SK-N-SH (cell line): ENCODE results near the gene SLX4IP. TPM values are rescaled to one million over a fixed set of nuclear protein-coding genes. Genes with fewer than 3 reads are reported as not detected.
A peak's percentile ranks its signal among the peaks of the same experiment; 100 is the strongest.

Experiments
- CTCF ChIA-PET: fragments of 300-600, 350-600 bp; formaldehyde crosslinking; extraction: SDS; loops from one replicate; lab custom pipeline; 2021; lab: Yijun Ruan, JAX
- POLR2A ChIA-PET: fragments of 350-600 bp; sonication (Branson Sonifier 250); formaldehyde crosslinking; extraction: SDS; loops from one replicate; lab custom pipeline; 2020; ENCODE audit warnings: antibody characterized with exemption, inconsistent platforms; lab: Yijun Ruan, JAX
- DNase-seq: peaks from one replicate; pipeline ENCODE4 v3.0.0; 2012
- H2AFZ ChIP-seq: fragments of 200-600 bp; sonication (generic); 2 replicates; pipeline ENCODE4 v1.8.1; 2016; ENCODE audit warnings: antibody characterized with exemption, mild to moderate bottlenecking, low read depth
- H3F3A ChIP-seq: fragments of 200-600 bp; sonication (generic); replicated peaks from 2 replicates; pipeline ENCODE3; 2016; ENCODE audit warnings: antibody characterized with exemption, mild to moderate bottlenecking; ENCODE audit not compliant: insufficient read depth
- H3K27ac ChIP-seq, 2 experiments: fragments of 200-500 bp in 1 of 2; fragments of 200-600 bp in 1 of 2; sonication (Bioruptor generic) in 1 of 2; sonication (generic), shearing (Covaris generic) in 1 of 2; 2 replicates each; pipeline versions ENCODE4 v1.5.1 to v1.6.1; 2014 to 2016; ENCODE audit warnings: low read depth in 2 of 2, inconsistent platforms in 1 of 2, low read length in 1 of 2, mild to moderate bottlenecking in 1 of 2, mixed read lengths in 1 of 2
- H3K27me3 ChIP-seq: fragments of 200-600 bp; sonication (generic), shearing (Covaris generic); 2 replicates; pipeline ENCODE4 v1.6.1; 2016; ENCODE audit warnings: mixed run types; ENCODE audit not compliant: insufficient read depth
- H3K36me3 ChIP-seq, 2 experiments: fragments of 200-500 bp in 1 of 2; fragments of 200-600 bp in 1 of 2; sonication (Bioruptor generic) in 1 of 2; sonication (generic) in 1 of 2; replicated peaks in 1 of 2; 2 replicates each; pipeline versions ENCODE3 to v1.5.1; 2014 to 2016; ENCODE audit warnings: low read length in 1 of 2, mild to moderate bottlenecking in 1 of 2; ENCODE audit not compliant: insufficient read depth in 2 of 2, control insufficient read depth in 1 of 2
- H3K4me1 ChIP-seq, 2 experiments: fragments of 200-500 bp in 1 of 2; fragments of 200-600 bp in 1 of 2; sonication (Bioruptor generic) in 1 of 2; sonication (generic), shearing (Covaris generic) in 1 of 2; 2 replicates each; pipeline versions ENCODE4 v1.5.1 to v1.6.1; 2014 to 2016; ENCODE audit warnings: low read depth in 1 of 2, low read length in 1 of 2, mixed run types in 1 of 2; ENCODE audit not compliant: insufficient read depth in 2 of 2, control insufficient read depth in 1 of 2
- H3K4me2 ChIP-seq: fragments of 200-600 bp; sonication (generic), shearing (Covaris generic); 2 replicates; pipeline ENCODE4 v1.6.1; 2017; ENCODE audit warnings: mixed run types
- H3K4me3 ChIP-seq, 2 experiments: fragments of 200-500 bp in 1 of 2; fragments of 200-600 bp in 1 of 2; sonication (Bioruptor generic) in 1 of 2; sonication (generic), shearing (Covaris generic) in 1 of 2; 2 replicates each; pipeline versions ENCODE4 v1.5.1 to v1.8.1; 2014 to 2016; ENCODE audit warnings: low read depth in 2 of 2, inconsistent platforms in 1 of 2, low read length in 1 of 2, mild to moderate bottlenecking in 1 of 2, mixed read lengths in 1 of 2, moderate library complexity in 1 of 2
- H3K79me2 ChIP-seq: fragments of 200-600 bp; sonication (generic); 2 replicates; pipeline ENCODE4 v1.8.1; 2017; ENCODE audit warnings: mild to moderate bottlenecking; ENCODE audit not compliant: insufficient read depth
- H3K9ac ChIP-seq: fragments of 200-600 bp; sonication (generic); 2 replicates; pipeline ENCODE4 v1.6.1; 2017; ENCODE audit warnings: mixed run types
- H3K9me2 ChIP-seq: fragments of 200-600 bp; sonication (generic); 2 replicates; pipeline ENCODE4 v1.6.1; 2017; ENCODE audit warnings: mixed run types
- H3K9me3 ChIP-seq: fragments of 200-600 bp; sonication (generic); 2 replicates; pipeline ENCODE4 v1.6.1; 2017; ENCODE audit warnings: mixed run types, mild to moderate bottlenecking, moderate library complexity
- H4K20me1 ChIP-seq: fragments of 200-600 bp; sonication (generic); 2 replicates; pipeline ENCODE4 v1.6.1; 2017; ENCODE audit warnings: mild to moderate bottlenecking, mixed run types; ENCODE audit not compliant: insufficient read depth
- CHD2 ChIP-seq: fragments of 150-350 bp; IDR thresholded peaks from 2 replicates; pipeline ENCODE4 v1.6.1; 2018; ENCODE audit warnings: low read length; ENCODE audit not compliant: partially characterized antibody
- CTCF ChIP-seq: fragments of 200-600 bp; sonication (generic); IDR thresholded peaks from 2 replicates; pipeline ENCODE4 v1.6.1; 2017; ENCODE audit warnings: antibody characterized with exemption, mild to moderate bottlenecking, moderate library complexity
- ELF1 ChIP-seq: IDR thresholded peaks from 2 replicates; pipeline ENCODE4 v1.4.0; 2012
- EZH2phosphoT487 ChIP-seq: fragments of 200-600 bp; sonication (generic); IDR thresholded peaks from 2 replicates; pipeline ENCODE4 v1.6.1; 2017; ENCODE audit warnings: low read depth, mixed run types, mild to moderate bottlenecking, antibody characterized with exemption, moderate library complexity, borderline replicate concordance
- FOXM1 ChIP-seq: IDR thresholded peaks from 2 replicates; pipeline ENCODE4 v1.4.0; 2012; ENCODE audit warnings: low read depth, mild to moderate bottlenecking
- GABPA ChIP-seq: IDR thresholded peaks from 2 replicates; pipeline ENCODE4 v1.4.0; 2012; ENCODE audit warnings: low read depth, mild to moderate bottlenecking
- JUND ChIP-seq: IDR thresholded peaks from 2 replicates; pipeline ENCODE4 v1.4.0; 2012
- MXI1 ChIP-seq: IDR thresholded peaks from 2 replicates; pipeline ENCODE4 v1.6.1; 2012; ENCODE audit warnings: mild to moderate bottlenecking, low read depth, low read length, improper control_type of control experiment
- NFIC ChIP-seq: IDR thresholded peaks from 2 replicates; pipeline ENCODE4 v1.4.0; 2012; ENCODE audit warnings: borderline replicate concordance
- NRF1 ChIP-seq: IDR thresholded peaks from 2 replicates; pipeline ENCODE4 v1.6.1; 2012; ENCODE audit warnings: low read depth, mild to moderate bottlenecking, low read length
- PBX3 ChIP-seq: IDR thresholded peaks from 2 replicates; pipeline ENCODE4; 2012
- RCOR1 ChIP-seq: fragments of 150-350 bp; IDR thresholded peaks from 2 replicates; pipeline ENCODE4 v1.6.1; 2017; ENCODE audit warnings: antibody characterized with exemption, low read length
- RFX5 ChIP-seq: IDR thresholded peaks from 2 replicates; pipeline ENCODE4 v1.6.1; 2012; ENCODE audit warnings: mild to moderate bottlenecking, improper control_type of control experiment, low read length
- RXRA ChIP-seq: IDR thresholded peaks from 2 replicates; pipeline ENCODE4 v1.4.0; 2012; ENCODE audit warnings: low read depth, mild to moderate bottlenecking, borderline replicate concordance
- SIN3A ChIP-seq: IDR thresholded peaks from 2 replicates; pipeline ENCODE4 v1.6.1; 2012; ENCODE audit warnings: low read depth, mild to moderate bottlenecking, low read length, moderate library complexity, borderline replicate concordance
- SMC3 ChIP-seq: IDR thresholded peaks from 2 replicates; pipeline ENCODE4 v1.6.1; 2012; ENCODE audit warnings: low read depth, low read length, improper control_type of control experiment
- USF2 ChIP-seq: fragments of 150-350 bp; IDR thresholded peaks from 2 replicates; pipeline ENCODE4 v1.6.1; 2017; ENCODE audit warnings: antibody characterized with exemption, low read length, low read depth, borderline replicate concordance
- YY1 ChIP-seq: IDR thresholded peaks from 2 replicates; pipeline ENCODE4 v1.4.0; 2012; ENCODE audit warnings: low read depth, mild to moderate bottlenecking
- ZBTB33 ChIP-seq: IDR thresholded peaks from 2 replicates; pipeline ENCODE4 v1.4.0; 2012; ENCODE audit warnings: low read depth, borderline replicate concordance
- WGBS: methylation state at CpG from one replicate; pipeline ENCODE4 v1.1.6; 2017; ENCODE audit warnings: low lambda C conversion rate; 5-methylcytosine and 5-hydroxymethylcytosine counted together
- polyA plus RNA-seq, 3 experiments: library from polyadenylated mRNA; depleted of rRNA; stranded (reverse); fragments of >200 nt; gene quantifications; 2 replicates each; pipeline ENCODE4 v1.2.3, GENCODE V29; 2012
- TF ChIP-seq, protein P1 (sequence below): IDR thresholded peaks from 2 replicates; pipeline ENCODE4 v1.4.0; 2012; ENCODE audit warnings: low read depth
- TF ChIP-seq, protein P2 (sequence below): IDR thresholded peaks from 2 replicates; pipeline ENCODE4 v1.4.0; 2012; ENCODE audit warnings: low read depth, borderline replicate concordance

The SLX4IP gene
- polyA plus RNA-seq, 1 of the 3 experiments (the other 2 are of a cell fraction) = 1.3 TPM

GRCh38 chr20:10430704-10431103 is 4.4 kb upstream of the SLX4IP start:
- no peaks in the 10 kb centered on the region for H3K9me2 ChIP-seq
- no peaks in the 10 kb centered on the region for H3K9me3 ChIP-seq
- H3K36me3 ChIP-seq = peaks cover 3 to 17% of the 10 kb centered on the region in 2 experiments
- no peak overlapping the region for H2AFZ ChIP-seq
- no peak overlapping the region for H3K4me3 ChIP-seq
- no peaks in the 10 kb centered on the region for H3K27me3 ChIP-seq
- ChIA-PET POLR2A (no interaction called here), CTCF (interaction anchor here (1.5 to 7.1 kb wide), 2 partner anchors 169 to 453 kb away, joined by 3 to 92 read pairs; no protein-coding TSS in a partner anchor)
- peaks cover 71% of the 10 kb centered on the region for H3K79me2 ChIP-seq
- H3K4me2 ChIP-seq = no peak overlapping the region
- H3K4me1 ChIP-seq = peaks cover 8 to 11% of the 10 kb centered on the region in 2 experiments; a peak in 3 of 4 replicates
- DNase-seq = no peak
- TF ChIP-seq NRF1 (no peak), GABPA (no peak), RFX5 (no peak), ZBTB33 (no peak), ELF1 (no peak), FOXM1 (no peak), EZH2phosphoT487 (no peak)
- 90% methylated on average over 5 of the region's 5 CpGs for WGBS
- H3K27ac ChIP-seq = 0 out of 4 replicates have a peak overlapping the region, but pooled peaks of 1 of the 2 experiments have one; percentile 21
- H3K9ac ChIP-seq = no peak overlapping the region
- peaks cover 7% of the 10 kb centered on the region for H3F3A ChIP-seq
- no peaks in the 10 kb centered on the region for H4K20me1 ChIP-seq

GRCh38 chr20:10432079-10432478 is 3.0 kb upstream of the SLX4IP start:
- Histone ChIP-seq H3F3A (peaks cover 7% of the 10 kb centered on the region), H3K27ac (no peak overlapping the region), H4K20me1 (no peaks in the 10 kb centered on the region), H3K4me1 (peaks cover 8 to 17% of the 10 kb centered on the region in 2 experiments; a peak in 3 of 4 replicates), H3K9me3 (no peaks in the 10 kb centered on the region), H2AFZ (no peak overlapping the region), H3K4me2 (no peak overlapping the region), H3K9ac (no peak overlapping the region), H3K9me2 (no peaks in the 10 kb centered on the region), H3K27me3 (no peaks in the 10 kb centered on the region), H3K4me3 (no peak overlapping the region), H3K36me3 (peaks cover 0 to 13% of the 10 kb centered on the region in 2 experiments), H3K79me2 (peaks cover 76% of the 10 kb centered on the region)
- 100% methylated on average over 1 of the region's 1 CpG for WGBS
- no peak for DNase-seq
- ChIA-PET POLR2A (interaction anchor here (1.0 kb wide), 1 partner anchor 214 kb away, joined by 4 read pairs; the partner anchor contains the start of gene SNAP25), CTCF (interaction anchor here (0.8 kb wide), 1 partner anchor 454 kb away, joined by 4 read pairs; no protein-coding TSS in a partner anchor)
- TF ChIP-seq GABPA (no peak), JUND (no peak), YY1 (no peak), SIN3A (no peak), PBX3 (no peak), CTCF (no peak), SMC3 (no peak), USF2 (no peak), MXI1 (no peak), FOXM1 (no peak), RCOR1 (no peak), CHD2 (no peak), RXRA (no peak), NFIC (no peak)
- TF ChIP-seq, protein P1, sequence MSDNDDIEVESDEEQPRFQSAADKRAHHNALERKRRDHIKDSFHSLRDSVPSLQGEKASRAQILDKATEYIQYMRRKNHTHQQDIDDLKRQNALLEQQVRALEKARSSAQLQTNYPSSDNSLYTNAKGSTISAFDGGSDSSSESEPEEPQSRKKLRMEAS = no peak
- TF ChIP-seq, protein P2, sequence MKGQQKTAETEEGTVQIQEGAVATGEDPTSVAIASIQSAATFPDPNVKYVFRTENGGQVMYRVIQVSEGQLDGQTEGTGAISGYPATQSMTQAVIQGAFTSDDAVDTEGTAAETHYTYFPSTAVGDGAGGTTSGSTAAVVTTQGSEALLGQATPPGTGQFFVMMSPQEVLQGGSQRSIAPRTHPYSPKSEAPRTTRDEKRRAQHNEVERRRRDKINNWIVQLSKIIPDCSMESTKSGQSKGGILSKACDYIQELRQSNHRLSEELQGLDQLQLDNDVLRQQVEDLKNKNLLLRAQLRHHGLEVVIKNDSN = no peak
